H9 (cell line): ENCODE results near the gene ENPP5. TPM values are rescaled to one million over a fixed set of nuclear protein-coding genes. Genes with fewer than 3 reads are reported as not detected.

Experiments
- DNase-seq: peaks from one replicate; pipeline ENCODE4 v3.0.0-alpha.2; 2017
- H2AFZ ChIP-seq: one replicate; pipeline ENCODE4 v1.6.1; 2013; ENCODE audit warnings: mild to moderate bottlenecking, low read length, control low read depth, moderate library complexity
- H2AK5ac ChIP-seq: 2 replicates; pipeline ENCODE4 v1.6.1; 2013; ENCODE audit warnings: low read length, control low read depth, mixed read lengths; ENCODE audit not compliant: insufficient read length
- H2BK120ac ChIP-seq: one replicate; pipeline ENCODE4 v1.6.1; 2013; ENCODE audit warnings: low read depth, mild to moderate bottlenecking, low read length, control low read depth, inconsistent platforms; ENCODE audit not compliant: poor library complexity, severe bottlenecking
- H2BK12ac ChIP-seq: 2 replicates; pipeline ENCODE4 v1.6.1; 2013; ENCODE audit warnings: low read length, control low read depth, mixed read lengths, low read depth; ENCODE audit not compliant: insufficient read length
- H2BK15ac ChIP-seq: 2 replicates; pipeline ENCODE4 v1.6.1; 2013; ENCODE audit warnings: low read depth, low read length, control low read depth
- H2BK20ac ChIP-seq: one replicate; pipeline ENCODE4 v1.6.1; 2013; ENCODE audit warnings: low read depth, mild to moderate bottlenecking, low read length, control low read depth, inconsistent platforms; ENCODE audit not compliant: poor library complexity, severe bottlenecking
- H2BK5ac ChIP-seq: 2 replicates; pipeline ENCODE4 v1.6.1; 2013; ENCODE audit warnings: low read length, control low read depth, mixed read lengths; ENCODE audit not compliant: insufficient read length
- H3K14ac ChIP-seq: 2 replicates; pipeline ENCODE4 v1.6.1; 2013; ENCODE audit warnings: low read length, control low read depth; ENCODE audit not compliant: insufficient read depth
- H3K18ac ChIP-seq: 2 replicates; pipeline ENCODE4 v1.6.1; 2013; ENCODE audit warnings: low read depth, mild to moderate bottlenecking, mixed read lengths, low read length, control low read depth; ENCODE audit not compliant: insufficient read length
- H3K23ac ChIP-seq: 2 replicates; pipeline ENCODE4 v1.6.1; 2013; ENCODE audit warnings: low read length, control low read depth, mixed read lengths, low read depth; ENCODE audit not compliant: insufficient read length
- H3K23me2 ChIP-seq: 2 replicates; pipeline ENCODE4 v1.6.1; 2013; ENCODE audit warnings: low read depth, mild to moderate bottlenecking, mixed read lengths, low read length, control low read depth; ENCODE audit not compliant: insufficient read length, poor library complexity, severe bottlenecking
- H3K27ac ChIP-seq: 2 replicates; pipeline ENCODE4 v1.5.1; 2013; ENCODE audit warnings: low read length, control low read depth, mixed read lengths, low read depth; ENCODE audit not compliant: insufficient read length
- H3K27me3 ChIP-seq: 2 replicates; pipeline ENCODE4 v1.6.1; 2013; ENCODE audit warnings: low read length, control low read depth, inconsistent platforms; ENCODE audit not compliant: insufficient read depth
- H3K4ac ChIP-seq: 2 replicates; pipeline ENCODE4 v1.6.1; 2013; ENCODE audit warnings: low read depth, mild to moderate bottlenecking, control low read depth, inconsistent platforms, low read length, moderate library complexity
- H3K4me1 ChIP-seq: 2 replicates; pipeline ENCODE4 v1.6.1; 2013; ENCODE audit warnings: low read length, control low read depth, inconsistent platforms; ENCODE audit not compliant: insufficient read depth
- H3K4me2 ChIP-seq: 2 replicates; pipeline ENCODE4 v1.6.1; 2013; ENCODE audit warnings: low read length, control low read depth, mixed read lengths; ENCODE audit not compliant: insufficient read length, insufficient read depth
- H3K56ac ChIP-seq: 2 replicates; pipeline ENCODE4 v1.6.1; 2013; ENCODE audit warnings: low read depth, mild to moderate bottlenecking, mixed read lengths, low read length, control low read depth; ENCODE audit not compliant: insufficient read length
- H3K79me1 ChIP-seq: 2 replicates; pipeline ENCODE4 v1.6.1; 2013; ENCODE audit warnings: low read depth, mild to moderate bottlenecking, moderate library complexity, low read length, control low read depth, inconsistent platforms; ENCODE audit not compliant: insufficient read depth, poor library complexity, severe bottlenecking
- H3K79me2 ChIP-seq: 2 replicates; pipeline ENCODE4 v1.6.1; 2013; ENCODE audit warnings: low read length, control low read depth, inconsistent platforms; ENCODE audit not compliant: insufficient read depth
- H3K9ac ChIP-seq: 2 replicates; pipeline ENCODE4 v1.6.1; 2013; ENCODE audit warnings: low read length, control low read depth, mixed read lengths; ENCODE audit not compliant: insufficient read length; ENCODE audit errors: extremely low read depth
- H3K9me3 ChIP-seq: one replicate; pipeline ENCODE4 v1.6.1; 2013; ENCODE audit warnings: low read depth, low read length, inconsistent platforms; ENCODE audit not compliant: control insufficient read depth
- H3T11ph ChIP-seq: one replicate; pipeline ENCODE4 v1.6.1; 2013; ENCODE audit warnings: mild to moderate bottlenecking, low read length, control low read depth, inconsistent platforms
- H4K20me1 ChIP-seq: one replicate; pipeline ENCODE4 v1.6.1; 2013; ENCODE audit not compliant: control insufficient read depth, insufficient read length, insufficient read depth
- H4K5ac ChIP-seq: 2 replicates; pipeline ENCODE4 v1.6.1; 2013; ENCODE audit warnings: low read depth, mild to moderate bottlenecking, mixed read lengths, low read length, control low read depth; ENCODE audit not compliant: insufficient read length
- H4K8ac ChIP-seq: replicated peaks from 2 replicates; pipeline ENCODE4 v1.6.1; 2013; ENCODE audit warnings: low read length, control low read depth, mixed read lengths, low read depth; ENCODE audit not compliant: insufficient read length
- H4K91ac ChIP-seq: 2 replicates; pipeline ENCODE4 v1.6.1; 2013; ENCODE audit warnings: low read depth, mild to moderate bottlenecking, moderate library complexity, mixed read lengths, low read length, control low read depth; ENCODE audit not compliant: insufficient read length
- H3K27ac Mint-ChIP-seq, 3 experiments: 2 replicates in 2 of 3; 3 replicates in 1 of 3; pipeline ENCODE4 v1.8.0; 2020 to 2021; ENCODE audit warnings: mixed read lengths in 3 of 3, mild to moderate bottlenecking in 1 of 3, moderate library complexity in 1 of 3
- H3K27me3 Mint-ChIP-seq: 2 replicates; pipeline ENCODE4 v1.8.0; 2021; ENCODE audit warnings: low read depth, mild to moderate bottlenecking, moderate library complexity, mixed read lengths
- H3K36me3 Mint-ChIP-seq, 3 experiments: 2 replicates in 2 of 3; 3 replicates in 1 of 3; pipeline ENCODE4 v1.8.0; 2020 to 2021; ENCODE audit warnings: low read depth in 3 of 3, mixed read lengths in 3 of 3; ENCODE audit not compliant: insufficient read depth in 1 of 3
- H3K4me1 Mint-ChIP-seq, 2 experiments: 2 replicates each; pipeline ENCODE4 v1.8.0; 2020; ENCODE audit warnings: mixed read lengths in 2 of 2
- H3K4me3 Mint-ChIP-seq, 2 experiments: 2 replicates in 1 of 2; 3 replicates in 1 of 2; pipeline ENCODE4 v1.8.0; 2020 to 2021; ENCODE audit warnings: mild to moderate bottlenecking in 2 of 2, mixed read lengths in 2 of 2, moderate library complexity in 1 of 2
- H3K9me3 Mint-ChIP-seq, 2 experiments: 2 replicates in 1 of 2; 3 replicates in 1 of 2; pipeline ENCODE4 v1.8.0; 2020; ENCODE audit warnings: mild to moderate bottlenecking in 2 of 2, mixed read lengths in 2 of 2, moderate library complexity in 1 of 2
- WGBS: extraction: QIAGEN DNeasy Blood & Tissue Kit; methylation state at CpG from one replicate; pipeline ENCODE4 v1.1.7; 2013; ENCODE audit warnings: missing lambda C conversion rate, low lambda C conversion rate, mixed read lengths; ENCODE audit not compliant: insufficient read length; ENCODE audit errors: extremely low coverage; 5-methylcytosine and 5-hydroxymethylcytosine counted together
- total RNA-seq: library from RNA; stranded (reverse); gene quantifications from 2 replicates; pipeline ENCODE4 v1.2.1, GENCODE V29; 2021
- TF ChIP-seq, protein P1 (sequence below): fragments of 200-600 bp; sonication (generic); conservative IDR thresholded peaks from 3 replicates; pipeline ENCODE4 v1.8.0; 2021; ENCODE audit warnings: antibody characterized with exemption, mild to moderate bottlenecking

ENPP5 gene
- total RNA-seq, 1 experiment from 2014 or later = 4.6 TPM

DNA sequence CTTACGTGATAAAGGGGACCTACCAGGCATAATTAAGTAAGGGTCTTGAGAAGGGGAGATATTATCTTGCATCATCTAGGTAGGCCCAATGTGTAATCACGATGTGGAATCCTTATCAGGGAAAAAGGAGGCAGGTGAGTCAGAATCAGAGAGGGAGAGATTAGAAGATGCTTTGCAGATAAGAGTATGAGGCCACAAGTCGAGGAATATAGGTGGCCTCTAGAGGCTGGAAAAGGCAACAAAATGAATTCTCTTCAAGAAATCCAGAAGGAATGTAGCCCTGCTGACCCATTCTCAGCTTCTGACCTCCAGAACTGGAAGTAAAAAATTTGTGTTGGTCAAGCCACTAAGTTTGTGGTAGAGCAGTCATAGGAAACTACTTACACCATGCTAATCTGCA lies 51.9 kb downstream of the ENPP5 start:
- Mint-ChIP-seq H3K27me3 (peaks cover 2% of the 10 kb centered on the region), H3K27ac (no peak overlapping the region), H3K4me1 (peaks cover 0 to 3% of the 10 kb centered on the region in 2 experiments; a peak in 3 of 4 replicates), H3K36me3 (peaks cover 16 to 24% (median 23%) of the 10 kb centered on the region in 3 experiments), H3K4me3 (no peak overlapping the region), H3K9me3 (peaks cover 24 to 27% of the 10 kb centered on the region in 2 experiments)
- no peak overlapping the region for H3K14ac ChIP-seq
- no peak overlapping the region for H3K18ac ChIP-seq
- H3K4me2 ChIP-seq = no peak overlapping the region
- no peak overlapping the region for H3K9ac ChIP-seq
- H2BK12ac ChIP-seq = no peak overlapping the region
- H2BK15ac ChIP-seq = no peak overlapping the region
- no peak overlapping the region for H3T11ph ChIP-seq
- H4K91ac ChIP-seq = no peak overlapping the region
- no peaks in the 10 kb centered on the region for H3K79me2 ChIP-seq
- no peaks in the 10 kb centered on the region for H4K20me1 ChIP-seq
- H3K4ac ChIP-seq = no peak overlapping the region
- WGBS = no CpG with 5 or more reads among the region's 3 CpGs
- H2BK5ac ChIP-seq = no peak overlapping the region
- H4K8ac ChIP-seq = no peak overlapping the region
- H2AK5ac ChIP-seq = no peak overlapping the region
- H3K23me2 ChIP-seq = no peaks in the 10 kb centered on the region
- no peak overlapping the region for H2AFZ ChIP-seq
- no peak overlapping the region for H2BK20ac ChIP-seq
- H3K56ac ChIP-seq = no peak overlapping the region
- no peak for DNase-seq
- H2BK120ac ChIP-seq = no peak overlapping the region
- H4K5ac ChIP-seq = no peak overlapping the region
- H3K27me3 ChIP-seq = no peaks in the 10 kb centered on the region
- no peak overlapping the region for H3K27ac ChIP-seq
- TF ChIP-seq, protein P1, sequence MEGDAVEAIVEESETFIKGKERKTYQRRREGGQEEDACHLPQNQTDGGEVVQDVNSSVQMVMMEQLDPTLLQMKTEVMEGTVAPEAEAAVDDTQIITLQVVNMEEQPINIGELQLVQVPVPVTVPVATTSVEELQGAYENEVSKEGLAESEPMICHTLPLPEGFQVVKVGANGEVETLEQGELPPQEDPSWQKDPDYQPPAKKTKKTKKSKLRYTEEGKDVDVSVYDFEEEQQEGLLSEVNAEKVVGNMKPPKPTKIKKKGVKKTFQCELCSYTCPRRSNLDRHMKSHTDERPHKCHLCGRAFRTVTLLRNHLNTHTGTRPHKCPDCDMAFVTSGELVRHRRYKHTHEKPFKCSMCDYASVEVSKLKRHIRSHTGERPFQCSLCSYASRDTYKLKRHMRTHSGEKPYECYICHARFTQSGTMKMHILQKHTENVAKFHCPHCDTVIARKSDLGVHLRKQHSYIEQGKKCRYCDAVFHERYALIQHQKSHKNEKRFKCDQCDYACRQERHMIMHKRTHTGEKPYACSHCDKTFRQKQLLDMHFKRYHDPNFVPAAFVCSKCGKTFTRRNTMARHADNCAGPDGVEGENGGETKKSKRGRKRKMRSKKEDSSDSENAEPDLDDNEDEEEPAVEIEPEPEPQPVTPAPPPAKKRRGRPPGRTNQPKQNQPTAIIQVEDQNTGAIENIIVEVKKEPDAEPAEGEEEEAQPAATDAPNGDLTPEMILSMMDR = no peak
- no peaks in the 10 kb centered on the region for H3K4me1 ChIP-seq
- H3K23ac ChIP-seq = no peak overlapping the region
- H3K79me1 ChIP-seq = no peaks in the 10 kb centered on the region
- no peaks in the 10 kb centered on the region for H3K9me3 ChIP-seq
